ENCODE data around the gene PARN. TPM values are rescaled to one million over a fixed set of nuclear protein-coding genes. Genes with fewer than 3 reads are reported as not detected.

The PARN gene
- 23.4 and 37.6 TPM in 2 replicates for total RNA-seq

GRCh38 chr16:14629919-14630619 is at the start of gene PARN:
PARN (minus strand) TSS chr16:14630260; CDS start chr16:14630125, 135 bp downstream.

GRCh38 chr16:14632693-14633569 is 2.9 kb upstream of the PARN start, which contains the start of gene BFAR:
BFAR (plus strand) TSS chr16:14632951; CDS start chr16:14644347, 11,396 bp downstream.

Other genes with a start within 250 kb of the PARN start
- 55.3 and 59.5 TPM in 2 replicates for gene BFAR, start 2.7 kb upstream of the PARN start, total RNA-seq
- gene PLA2G10, start 64.0 kb upstream of the PARN start, total RNA-seq, result not detected in 2 replicates
- gene NPIPA3, start 73.2 kb upstream of the PARN start, total RNA-seq, result not detected in 2 replicates
- not detected in 2 replicates for gene NPIPA2, start 112.3 kb upstream of the PARN start, total RNA-seq
- gene NOMO1, start 203.5 kb upstream of the PARN start, total RNA-seq, result 30.0 and 34.9 TPM in 2 replicates